Activated naive CD4-positive, alpha-beta T cell treated with Interleukin-2 at 50 U/mL for 16 hours (primary cell): ENCODE measurements around the gene CNTNAP2.

Source experiments
- DNase-seq: peaks from one replicate; pipeline ENCODE4 v3.0.0-alpha.2; 2020

CNTNAP2 gene

GRCh38 chr7:146314962-146315361 lies 198.4 kb downstream of the CNTNAP2 start:
- DNase-seq: no peak

GRCh38 chr7:146319629-146320028 lies 203.0 kb downstream of the CNTNAP2 start:
- no peak for DNase-seq

GRCh38 chr7:146321301-146321700 lies 204.7 kb downstream of the CNTNAP2 start:
- no peak for DNase-seq

- no peak for DNase-seq
Observed at GRCh38 chr7:146331369-146331768, 214.8 kb downstream of the CNTNAP2 start.

- no peak for DNase-seq
Observed at GRCh38 chr7:146345251-146345650, 228.7 kb downstream of the CNTNAP2 start.

- DNase-seq: no peak
Observed at GRCh38 chr7:146346096-146346495, 229.5 kb downstream of the CNTNAP2 start.

GRCh38 chr7:146355216-146355615 lies 238.6 kb downstream of the CNTNAP2 start:
- DNase-seq: no peak

GRCh38 chr7:146359176-146359575 lies 242.6 kb downstream of the CNTNAP2 start:
- DNase-seq: no peak

- DNase-seq: no peak
Observed at GRCh38 chr7:146366938-146367337, 250.3 kb downstream of the CNTNAP2 start.

- no peak for DNase-seq
Observed at GRCh38 chr7:146370171-146370570, 253.6 kb downstream of the CNTNAP2 start.

- no peak for DNase-seq
Observed at GRCh38 chr7:146375170-146375569, 258.6 kb downstream of the CNTNAP2 start.

GRCh38 chr7:146378196-146378595 lies 261.6 kb downstream of the CNTNAP2 start:
- DNase-seq: no peak

GRCh38 chr7:146387140-146387539 lies 270.5 kb downstream of the CNTNAP2 start:
- no peak for DNase-seq

- DNase-seq: no peak
Observed at GRCh38 chr7:146388928-146389327, 272.3 kb downstream of the CNTNAP2 start.

GRCh38 chr7:146393346-146393745 lies 276.7 kb downstream of the CNTNAP2 start:
- DNase-seq: no peak

GRCh38 chr7:146397141-146397540 lies 280.5 kb downstream of the CNTNAP2 start:
- DNase-seq: no peak

- DNase-seq: no peak
Observed at GRCh38 chr7:146401939-146402338, 285.3 kb downstream of the CNTNAP2 start.

GRCh38 chr7:146405737-146406136 lies 289.1 kb downstream of the CNTNAP2 start:
- DNase-seq: no peak

- DNase-seq: no peak
Observed at GRCh38 chr7:146411975-146412374, 295.4 kb downstream of the CNTNAP2 start.

GRCh38 chr7:146412781-146413180 lies 296.2 kb downstream of the CNTNAP2 start:
- no peak for DNase-seq

GRCh38 chr7:146414373-146414772 lies 297.8 kb downstream of the CNTNAP2 start:
- DNase-seq: no peak

GRCh38 chr7:146414937-146415336 lies 298.3 kb downstream of the CNTNAP2 start:
- DNase-seq: no peak

- no peak for DNase-seq
Observed at GRCh38 chr7:146417176-146417575, 300.6 kb downstream of the CNTNAP2 start.

GRCh38 chr7:146423446-146423845 lies 306.8 kb downstream of the CNTNAP2 start:
- DNase-seq: no peak

- no peak for DNase-seq
Observed at GRCh38 chr7:146424084-146424483, 307.5 kb downstream of the CNTNAP2 start.

- DNase-seq: no peak
Observed at GRCh38 chr7:146433501-146433900, 316.9 kb downstream of the CNTNAP2 start.
